GM18505 (cell line): ENCODE measurements around the gene SLFN14.
"Not testable (repeated sequence)": the region's sequence is repeated elsewhere in the genome, so short reads cannot be mapped to it uniquely, and the experiment has no call there.

Source experiments
- ATAC-seq: cut with Tn5 transposase; IDR thresholded peaks from one replicate; pipeline ENCODE4 v1.9.1; 2021; ENCODE audit not compliant: unreplicated experiment
- POLR2A ChIP-seq: IDR thresholded peaks from 4 replicates; pipeline ENCODE4 v1.6.1; 2011; ENCODE audit warnings: borderline replicate concordance; ENCODE audit not compliant: insufficient read depth, insufficient read length; ENCODE audit errors: extremely low read depth

The SLFN14 gene

DNA sequence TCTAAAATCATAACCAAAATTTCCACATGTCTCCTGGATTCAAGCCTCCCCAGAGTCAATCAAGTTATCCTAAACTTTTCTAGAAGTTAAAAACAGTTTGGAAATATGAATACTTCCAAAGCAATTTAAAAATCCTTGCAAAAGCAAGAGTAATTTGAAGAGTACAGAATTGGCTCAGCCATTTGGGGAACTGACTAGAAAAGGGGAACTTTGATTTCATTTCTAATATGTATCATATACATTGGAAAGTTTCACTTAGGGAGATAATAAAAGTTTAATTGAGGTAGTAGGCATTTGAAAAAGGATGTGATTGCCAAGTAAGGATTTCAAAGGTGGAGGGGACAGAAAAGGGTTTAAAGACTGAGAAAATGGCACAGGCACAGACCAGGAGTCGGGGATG is 14.1 kb downstream of the SLFN14 start:
- no peak for TF ChIP-seq POLR2A
- ATAC-seq, result no peak

DNA sequence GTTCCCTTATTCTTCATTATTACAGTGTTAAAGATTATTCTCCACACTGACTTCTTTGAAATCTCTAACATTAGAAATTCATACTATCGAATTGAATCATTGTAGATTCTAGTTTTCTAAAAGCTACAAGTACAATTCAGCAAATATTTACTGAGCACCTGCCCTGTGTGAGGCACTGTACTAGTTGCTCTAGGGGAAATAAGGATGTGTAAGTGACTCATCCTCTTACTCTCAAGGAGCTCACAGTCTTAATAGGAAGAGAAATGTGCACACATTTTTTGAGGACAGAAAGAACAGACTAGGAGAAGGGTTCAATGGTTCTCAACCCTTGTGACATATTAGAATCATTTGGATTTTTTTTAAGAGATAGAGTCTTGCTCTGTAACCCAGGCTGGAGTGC is 15.5 kb downstream of the SLFN14 start:
- no peak for ATAC-seq
- TF ChIP-seq POLR2A, result no peak

DNA sequence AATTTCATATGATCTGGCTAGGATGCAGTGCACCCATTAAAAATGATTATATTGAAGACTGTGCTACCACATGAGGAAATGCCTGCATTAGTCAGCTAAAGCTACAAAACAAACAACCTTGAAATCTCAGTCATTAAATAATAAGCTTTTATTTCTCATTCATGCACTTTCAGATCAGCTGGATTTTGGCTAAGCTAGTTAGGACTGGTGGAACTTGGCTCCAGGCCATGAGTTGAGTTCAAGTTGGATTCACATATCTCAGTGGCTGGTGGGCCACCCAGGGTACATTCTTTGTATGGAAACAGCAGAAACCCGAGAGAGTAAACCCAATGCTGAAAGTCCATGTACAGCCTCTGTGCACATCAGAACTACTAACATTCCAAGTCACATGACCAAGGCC is 16.8 kb downstream of the SLFN14 start:
- no peak for TF ChIP-seq POLR2A
- ATAC-seq, result no peak

DNA sequence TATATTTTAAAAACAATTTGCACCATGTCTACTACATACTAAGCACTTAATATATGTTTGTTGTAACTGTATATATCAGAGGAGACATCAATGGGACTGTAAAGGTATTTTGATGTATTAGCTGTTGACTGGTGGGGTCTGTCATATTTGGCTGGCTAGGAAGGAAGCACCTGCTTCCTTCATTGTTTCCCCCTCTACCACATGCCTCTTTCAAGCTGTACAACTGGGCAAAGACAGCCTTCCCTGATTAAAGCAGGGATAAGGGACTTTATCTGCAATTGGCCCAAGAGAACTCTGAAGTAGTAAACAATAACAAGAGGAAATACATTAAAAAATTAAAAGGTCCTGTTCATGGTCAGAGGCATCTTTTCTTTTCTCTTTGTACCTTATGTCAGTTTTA is 17.6 kb downstream of the SLFN14 start:
- no peak for TF ChIP-seq POLR2A
- ATAC-seq, result no peak

DNA sequence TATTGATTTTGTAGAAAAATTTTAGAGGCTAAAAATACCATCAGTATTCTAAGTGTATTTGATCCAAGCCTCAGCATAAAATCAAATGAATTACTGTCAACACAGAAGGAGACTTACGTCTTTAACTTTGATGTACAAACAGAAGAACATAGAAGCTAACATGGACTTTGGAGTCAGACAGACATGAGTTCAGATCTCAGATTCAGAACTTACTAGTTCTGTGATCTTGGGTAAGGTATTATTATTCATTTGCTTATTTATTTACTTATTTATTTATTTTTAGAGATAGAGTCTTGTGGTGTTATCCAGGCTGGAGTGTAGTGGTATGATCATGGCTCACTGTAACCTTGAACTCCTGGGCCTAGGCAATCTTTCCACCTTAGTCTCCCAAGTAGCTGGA is 19.2 kb downstream of the SLFN14 start:
- TF ChIP-seq POLR2A, result no peak
- ATAC-seq, result no peak

DNA sequence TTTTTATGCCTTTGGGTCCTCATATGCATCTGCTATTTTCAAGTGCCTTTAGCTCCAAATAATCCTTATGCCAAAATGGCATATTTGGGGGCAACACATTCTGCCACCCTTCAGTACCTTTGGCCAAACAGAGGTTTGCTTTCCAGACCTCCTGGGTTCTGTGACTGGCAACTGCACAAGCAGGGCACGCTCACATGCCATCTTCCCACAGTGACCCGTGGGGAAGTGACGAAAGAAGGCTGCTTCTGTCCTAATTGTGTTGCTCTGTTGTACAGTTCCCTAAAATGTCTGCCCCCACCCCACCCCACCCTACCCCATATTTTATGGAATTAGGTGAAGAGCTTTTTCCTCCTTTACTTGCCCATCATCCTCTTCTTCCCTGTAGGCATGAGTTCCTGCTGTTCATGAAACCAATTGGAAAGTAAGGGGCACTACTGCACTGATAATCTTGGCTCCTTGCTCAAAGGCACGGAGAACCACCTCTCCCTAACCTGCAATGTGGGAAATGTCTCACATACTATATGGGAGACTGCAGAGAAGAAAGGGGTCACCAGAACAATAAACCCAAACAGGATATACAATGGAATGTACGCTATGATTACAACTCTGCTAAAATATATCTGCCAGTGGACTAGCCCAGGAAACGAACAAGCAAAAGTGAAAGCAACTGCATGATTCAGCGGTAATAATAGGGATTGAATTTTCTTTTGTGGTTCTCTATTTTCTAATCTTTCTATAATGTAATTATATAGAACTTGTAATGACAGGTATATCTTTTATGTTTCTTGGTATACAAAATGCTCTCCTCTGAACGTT is 19.8 kb downstream of the SLFN14 start:
- TF ChIP-seq POLR2A, result peak; percentile 35
- ATAC-seq, result no peak

DNA sequence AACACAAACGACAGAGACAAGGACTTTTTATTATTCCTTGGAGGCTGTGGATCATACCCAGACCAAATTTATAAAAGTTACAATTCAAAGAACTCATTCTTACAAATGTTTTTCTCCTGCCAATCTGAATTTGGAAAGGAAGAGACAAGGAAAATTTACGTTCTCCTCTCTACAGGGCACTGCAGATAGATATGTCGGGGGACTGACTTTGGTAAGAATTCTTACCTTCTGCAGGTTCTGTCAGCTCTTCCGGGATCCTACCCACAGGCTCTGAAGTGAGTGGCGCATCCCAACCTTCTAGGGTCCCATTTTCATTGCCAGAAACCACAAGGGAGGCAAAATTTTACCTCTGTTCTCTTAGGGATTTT is 21.0 kb downstream of the SLFN14 start:
- ATAC-seq, result no peak
- TF ChIP-seq POLR2A, result no peak

DNA sequence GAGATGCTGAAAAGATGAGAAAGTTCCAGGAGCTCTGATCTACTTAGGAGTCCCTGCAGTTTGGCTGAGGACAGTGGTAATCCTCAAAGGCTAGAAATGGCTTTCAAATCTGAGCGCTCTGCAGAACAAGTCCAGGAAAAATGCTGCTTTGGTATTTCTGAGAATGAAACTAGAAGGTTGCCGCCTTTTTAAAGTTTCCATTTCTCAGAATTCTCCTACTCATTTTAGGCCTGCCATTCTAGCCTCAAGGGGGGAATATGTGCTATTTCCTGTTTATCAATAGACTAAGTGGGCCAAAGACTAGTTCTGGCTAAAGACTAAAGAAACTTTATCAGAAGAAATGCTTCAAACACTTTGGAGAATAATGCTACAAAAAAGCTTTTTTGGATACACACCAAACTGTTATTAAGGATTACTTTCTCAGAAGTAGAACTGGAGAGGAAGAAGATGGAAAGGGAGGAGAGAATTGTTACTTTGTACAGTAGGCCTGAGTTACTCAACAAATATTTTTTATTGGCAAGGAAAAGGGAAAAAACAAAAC is 22.9 kb downstream of the SLFN14 start, which contains the start of gene SLFN12L:
Gene SLFN12L, minus strand, starts transcription at position 78 of the 541 bp plus-strand sequence. CDS start 15,314 bp downstream, outside the sequence.
- peak; percentile 55 for TF ChIP-seq POLR2A
- no peak for ATAC-seq

DNA sequence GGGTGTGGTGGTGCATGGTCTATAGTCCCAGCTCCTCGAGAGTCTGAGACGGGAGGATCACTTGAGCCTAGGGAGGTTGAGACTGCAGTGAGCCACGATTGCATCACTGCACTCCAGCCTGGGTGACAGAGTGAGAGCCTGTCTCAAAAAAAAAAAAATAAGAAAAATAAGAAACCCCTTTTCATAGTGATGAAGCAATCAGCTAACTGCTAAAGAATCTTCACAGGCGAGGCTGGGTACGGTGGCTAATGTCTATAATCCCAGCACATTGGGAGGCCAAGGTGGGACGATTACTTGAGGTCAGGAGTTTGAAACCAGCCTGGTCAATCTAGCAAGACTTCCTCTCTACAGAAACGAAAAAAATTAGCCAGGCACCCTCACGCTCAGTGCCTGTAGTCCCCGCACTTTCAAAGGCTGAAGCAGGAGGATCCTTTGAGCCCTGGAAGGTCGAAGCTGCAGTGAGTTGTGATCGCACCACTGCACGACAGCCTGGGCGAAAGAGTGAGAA is 23.9 kb downstream of the SLFN14 start:
- ATAC-seq, result no peak
- no peak for TF ChIP-seq POLR2A

DNA sequence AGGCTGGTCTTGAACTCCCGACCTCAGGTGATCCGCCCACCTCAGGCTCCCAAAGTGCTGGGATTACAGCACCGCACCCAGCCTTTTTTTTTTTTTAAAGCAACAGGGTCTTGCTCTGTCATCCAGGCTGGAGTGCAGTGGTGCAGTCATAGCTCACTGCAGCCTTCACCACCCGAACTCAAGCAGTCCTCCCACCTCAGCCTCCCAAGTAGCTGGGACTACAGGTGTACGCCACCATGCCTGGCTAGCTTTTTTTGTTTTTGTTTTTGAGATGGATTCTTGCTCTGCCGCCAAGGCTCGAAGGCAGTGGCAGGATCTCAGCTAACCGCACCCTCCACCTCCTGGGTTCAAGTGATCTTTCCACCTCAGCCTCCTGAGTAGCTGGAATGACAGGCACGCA is 25.2 kb downstream of the SLFN14 start:
- ATAC-seq, result not testable (repeated sequence)

DNA sequence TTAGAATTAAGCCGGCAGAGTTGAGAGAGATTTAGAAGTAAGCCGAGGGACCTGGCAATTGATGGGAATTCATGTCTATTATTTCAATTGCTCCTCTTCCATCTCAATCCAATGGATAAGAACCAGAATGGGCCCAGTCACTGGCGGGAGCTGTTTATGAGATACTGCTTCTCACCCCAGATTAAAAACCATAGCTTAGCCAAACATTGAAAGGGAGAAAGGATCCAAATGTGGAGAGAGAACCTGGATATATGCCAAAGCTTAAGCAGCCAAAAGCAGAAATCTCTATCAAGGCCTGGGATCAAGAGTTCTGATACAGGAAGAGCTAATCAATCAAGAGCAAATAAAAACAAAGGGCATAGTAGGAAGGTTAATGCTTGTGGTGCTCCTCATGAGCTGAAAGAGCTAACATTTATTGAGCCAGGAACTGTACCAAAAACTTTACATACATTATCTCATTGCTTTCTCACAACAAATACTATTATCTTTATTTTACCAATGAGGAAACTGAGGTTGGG is 26.0 kb downstream of the SLFN14 start:
- no peak for ATAC-seq
- no peak for TF ChIP-seq POLR2A

DNA sequence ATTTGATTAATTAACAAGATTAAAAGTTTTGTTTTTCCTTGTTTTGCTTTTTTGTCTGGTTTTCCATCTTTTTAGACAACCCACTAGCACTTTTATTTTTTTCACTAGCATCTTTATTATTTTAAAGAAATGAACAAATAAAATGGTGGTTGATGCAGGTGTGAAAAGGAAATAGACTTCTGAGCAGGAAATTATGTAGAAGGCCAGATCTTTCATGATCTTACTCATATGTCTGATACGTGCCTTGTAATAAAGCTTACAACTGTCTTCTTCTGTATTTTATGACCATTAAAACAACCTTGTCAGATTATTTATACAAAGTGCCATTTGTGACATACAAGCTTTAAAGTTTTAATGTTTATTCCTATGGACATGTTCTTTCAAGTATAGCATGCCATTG is 29.5 kb downstream of the SLFN14 start:
- no peak for TF ChIP-seq POLR2A
- no peak for ATAC-seq

DNA sequence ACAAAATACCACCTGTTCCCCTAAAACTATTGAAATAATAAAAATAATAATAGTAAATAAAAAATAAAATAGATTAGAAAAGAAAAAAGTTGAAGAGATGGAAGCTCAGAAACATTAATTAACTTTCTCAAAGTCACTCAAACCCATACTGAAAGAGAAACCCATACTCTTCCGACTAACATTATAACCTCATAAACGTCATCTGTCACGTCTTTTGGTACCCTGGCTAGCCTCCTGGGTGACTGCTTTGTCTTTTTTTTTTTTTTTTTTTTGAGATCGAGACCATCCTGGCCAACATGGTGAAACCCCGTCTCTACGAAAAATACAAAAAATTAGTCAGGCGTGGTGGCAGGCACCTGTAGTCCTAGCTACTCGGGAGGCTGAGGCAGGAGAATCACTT is 30.8 kb downstream of the SLFN14 start:
- no peak for ATAC-seq
- TF ChIP-seq POLR2A, result no peak

DNA sequence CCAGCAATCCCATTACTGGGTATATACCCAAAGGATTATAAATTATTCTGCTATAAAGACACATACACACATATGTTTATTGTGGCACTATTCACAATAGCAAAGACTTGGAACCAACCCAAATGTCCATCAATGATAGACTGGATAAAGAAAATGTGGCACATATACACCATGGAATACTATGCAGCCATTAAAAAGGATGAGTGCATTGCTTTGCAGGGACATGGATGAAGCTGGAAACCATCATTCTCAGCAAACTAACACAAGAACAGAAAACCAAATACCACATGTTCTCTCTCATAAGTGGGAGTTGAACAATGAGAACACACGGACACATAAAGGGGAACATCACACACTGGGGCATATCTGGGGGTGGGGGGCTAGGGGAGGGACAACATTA is 31.3 kb downstream of the SLFN14 start:
- not testable (repeated sequence) for ATAC-seq
